NB4 (cell line): ENCODE measurements around the gene SSH2.

Experiments
- MYC ChIP-seq: IDR thresholded peaks from 2 replicates; pipeline ENCODE4 v1.6.1; 2011; ENCODE audit warnings: low read depth, low read length
- POLR2A ChIP-seq: IDR thresholded peaks from 2 replicates; pipeline ENCODE4 v1.6.1; 2011; ENCODE audit warnings: mild to moderate bottlenecking; ENCODE audit not compliant: insufficient read length; ENCODE audit errors: extremely low read depth
- TF ChIP-seq, protein P1 (sequence below): IDR thresholded peaks from one replicate; pipeline ENCODE4 v1.5.1; 2012; ENCODE audit warnings: low read depth, low read length
- TF ChIP-seq, protein P2 (sequence below): IDR thresholded peaks from 2 replicates; pipeline ENCODE4 v1.6.1; 2011; ENCODE audit warnings: low read depth, low read length

DNA sequence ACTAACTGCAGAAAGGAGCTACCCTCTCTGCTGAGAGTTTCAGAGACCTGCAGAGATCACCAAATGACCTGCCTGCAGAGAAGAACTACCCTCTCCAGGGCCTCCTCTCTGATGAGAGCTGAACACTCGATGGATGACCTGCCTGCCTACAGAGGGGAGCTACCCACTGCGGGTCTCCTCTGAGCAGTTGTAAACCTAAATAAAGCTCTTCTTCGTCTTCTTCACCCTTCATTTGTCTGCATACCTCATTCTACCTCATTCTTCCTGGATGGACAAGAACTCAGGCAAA lies 24.2 kb downstream of the SSH2 start:
- TF ChIP-seq, protein P1, sequence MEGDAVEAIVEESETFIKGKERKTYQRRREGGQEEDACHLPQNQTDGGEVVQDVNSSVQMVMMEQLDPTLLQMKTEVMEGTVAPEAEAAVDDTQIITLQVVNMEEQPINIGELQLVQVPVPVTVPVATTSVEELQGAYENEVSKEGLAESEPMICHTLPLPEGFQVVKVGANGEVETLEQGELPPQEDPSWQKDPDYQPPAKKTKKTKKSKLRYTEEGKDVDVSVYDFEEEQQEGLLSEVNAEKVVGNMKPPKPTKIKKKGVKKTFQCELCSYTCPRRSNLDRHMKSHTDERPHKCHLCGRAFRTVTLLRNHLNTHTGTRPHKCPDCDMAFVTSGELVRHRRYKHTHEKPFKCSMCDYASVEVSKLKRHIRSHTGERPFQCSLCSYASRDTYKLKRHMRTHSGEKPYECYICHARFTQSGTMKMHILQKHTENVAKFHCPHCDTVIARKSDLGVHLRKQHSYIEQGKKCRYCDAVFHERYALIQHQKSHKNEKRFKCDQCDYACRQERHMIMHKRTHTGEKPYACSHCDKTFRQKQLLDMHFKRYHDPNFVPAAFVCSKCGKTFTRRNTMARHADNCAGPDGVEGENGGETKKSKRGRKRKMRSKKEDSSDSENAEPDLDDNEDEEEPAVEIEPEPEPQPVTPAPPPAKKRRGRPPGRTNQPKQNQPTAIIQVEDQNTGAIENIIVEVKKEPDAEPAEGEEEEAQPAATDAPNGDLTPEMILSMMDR = no peak
- no peak for TF ChIP-seq POLR2A
- TF ChIP-seq, protein P2, sequence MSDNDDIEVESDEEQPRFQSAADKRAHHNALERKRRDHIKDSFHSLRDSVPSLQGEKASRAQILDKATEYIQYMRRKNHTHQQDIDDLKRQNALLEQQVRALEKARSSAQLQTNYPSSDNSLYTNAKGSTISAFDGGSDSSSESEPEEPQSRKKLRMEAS = no peak
- no peak for TF ChIP-seq MYC
